Measurements from ENCODE around the gene NCF4.

DNA sequence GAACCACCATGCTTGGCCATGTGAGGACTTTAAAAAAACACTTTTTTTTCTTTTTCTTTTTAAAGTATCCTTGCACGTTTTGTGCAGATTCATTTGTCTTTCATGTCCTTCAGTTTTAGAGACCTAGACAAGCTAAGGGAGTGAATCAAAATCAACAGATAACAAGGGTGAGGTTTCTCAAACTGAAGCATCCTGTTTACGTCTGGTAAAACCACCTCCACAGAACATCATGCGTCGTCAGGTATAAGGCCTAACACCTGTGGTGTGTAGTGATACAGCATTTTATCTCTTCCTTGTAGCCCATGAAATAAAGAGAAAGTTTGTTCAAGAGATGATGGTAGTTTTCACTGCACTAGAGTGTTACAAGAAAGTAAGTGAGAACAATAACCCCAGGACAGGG lies 26.4 kb downstream of the NCF4 start:
- TF ChIP-seq CTCF (conservative IDR thresholded peaks at IDR 0.05), result no peak
- TF ChIP-seq ZFX (IDR thresholded peaks at IDR 0.05), result no peak

All from C4-2B (cell line).